NCI-H345 treated with DMSO at 0.1 percent for 48 hours (cell line): Measurements from ENCODE around the gene HDGFL2.

Experiments used
- DNase-seq: peaks from one replicate; lab custom pipeline; 2025; ENCODE audit not compliant: unreplicated experiment; lab: John Stamatoyannopoulos, UW

The HDGFL2 gene

GRCh38 chr19:4550479-4551050, 78.5 kb downstream of the HDGFL2 start:
- DNase-seq: no peak
